Measurements from ENCODE around the gene PSMB7. TPM values are rescaled to one million over a fixed set of nuclear protein-coding genes. Genes with fewer than 3 reads are reported as not detected.

The PSMB7 gene
- total and polyA plus RNA-seq, 8 donors, result 39.0 to 99.9 (median 65.5) TPM

DNA sequence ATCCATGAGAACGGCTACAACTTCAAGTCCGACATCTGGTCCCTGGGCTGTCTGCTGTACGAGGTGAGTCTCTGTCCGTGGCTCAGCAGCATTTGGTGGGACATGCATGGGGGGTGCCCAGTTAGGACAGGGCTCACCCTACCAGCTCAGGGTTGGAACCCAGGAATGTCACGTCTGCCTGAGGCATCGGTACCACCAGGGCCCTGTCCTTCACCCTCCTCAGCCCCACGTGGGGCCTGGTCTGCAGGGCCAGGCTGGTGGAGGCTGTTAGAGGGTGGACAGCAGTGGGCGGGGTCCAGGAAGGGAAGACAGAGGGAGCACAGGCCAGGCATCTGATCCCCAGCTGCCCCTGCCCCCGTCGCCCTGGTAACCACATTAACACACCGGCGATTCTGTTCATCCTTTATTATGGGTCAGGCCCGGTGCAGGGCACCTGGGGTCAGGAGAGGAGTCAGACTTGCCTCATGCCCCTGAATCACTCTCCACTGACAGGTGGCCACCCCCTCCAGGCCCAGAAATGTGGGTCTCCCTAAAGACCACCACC lies 75.6 kb downstream of the PSMB7 start:
- TF ChIP-seq, protein P1, sequence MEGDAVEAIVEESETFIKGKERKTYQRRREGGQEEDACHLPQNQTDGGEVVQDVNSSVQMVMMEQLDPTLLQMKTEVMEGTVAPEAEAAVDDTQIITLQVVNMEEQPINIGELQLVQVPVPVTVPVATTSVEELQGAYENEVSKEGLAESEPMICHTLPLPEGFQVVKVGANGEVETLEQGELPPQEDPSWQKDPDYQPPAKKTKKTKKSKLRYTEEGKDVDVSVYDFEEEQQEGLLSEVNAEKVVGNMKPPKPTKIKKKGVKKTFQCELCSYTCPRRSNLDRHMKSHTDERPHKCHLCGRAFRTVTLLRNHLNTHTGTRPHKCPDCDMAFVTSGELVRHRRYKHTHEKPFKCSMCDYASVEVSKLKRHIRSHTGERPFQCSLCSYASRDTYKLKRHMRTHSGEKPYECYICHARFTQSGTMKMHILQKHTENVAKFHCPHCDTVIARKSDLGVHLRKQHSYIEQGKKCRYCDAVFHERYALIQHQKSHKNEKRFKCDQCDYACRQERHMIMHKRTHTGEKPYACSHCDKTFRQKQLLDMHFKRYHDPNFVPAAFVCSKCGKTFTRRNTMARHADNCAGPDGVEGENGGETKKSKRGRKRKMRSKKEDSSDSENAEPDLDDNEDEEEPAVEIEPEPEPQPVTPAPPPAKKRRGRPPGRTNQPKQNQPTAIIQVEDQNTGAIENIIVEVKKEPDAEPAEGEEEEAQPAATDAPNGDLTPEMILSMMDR (IDR thresholded peaks at IDR 0.05), result no peak
- Histone ChIP-seq H3K27me3 (no peaks in the 10 kb centered on the region), H3K27ac (no peak overlapping the region), H3K36me3 (peaks cover 0 to 21% (median 3%) of the 10 kb centered on the region in 3 donors), H3K9me3 (no peaks in the 10 kb centered on the region), H3K4me3 (no peak overlapping the region), H3K4me1 (no peaks in the 10 kb centered on the region)
- ATAC-seq (no peak), FAIRE-seq (no peak), DNase-seq (no peak)
- intact Hi-C loops (cut with DNase I), result no loop called here
- 90% methylated on average over 12 to 13 of the region's 13 CpGs for WGBS, 2 donors

DNA sequence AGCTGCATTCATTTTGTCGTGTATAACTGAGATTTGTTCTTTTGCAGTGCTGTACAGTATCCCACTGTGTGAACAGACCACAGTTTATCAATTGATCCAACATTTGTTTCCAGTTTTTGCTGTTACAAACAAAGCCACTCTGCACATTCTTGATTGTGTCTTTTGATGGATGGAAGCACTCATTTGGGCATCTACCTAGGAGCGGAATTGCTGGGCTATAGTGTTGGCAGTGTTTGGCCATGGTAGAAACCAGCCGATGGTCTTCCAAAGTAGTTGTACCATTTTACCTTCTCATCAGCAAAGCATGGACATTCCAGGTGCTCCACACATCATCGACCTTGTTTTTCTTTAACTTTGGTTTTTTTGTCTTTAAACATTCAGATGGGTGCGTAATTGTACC lies 77.7 kb downstream of the PSMB7 start:
- Histone ChIP-seq H3K4me3 (no peak overlapping the region), H3K4me1 (no peaks in the 10 kb centered on the region), H3K9me3 (no peaks in the 10 kb centered on the region), H3K27me3 (no peaks in the 10 kb centered on the region), H3K27ac (no peak overlapping the region), H3K36me3 (peaks cover 0 to 21% (median 3%) of the 10 kb centered on the region in 3 donors)
- no peak for DNase-seq
- intact Hi-C loops (cut with DNase I), result no loop called here
- WGBS, 2 donors, result 97 to 99% methylated on average over 5 of the region's 5 CpGs
- no peak for FAIRE-seq
- TF ChIP-seq, protein P1 (IDR thresholded peaks at IDR 0.05), result no peak
- ATAC-seq, result no peak

DNA sequence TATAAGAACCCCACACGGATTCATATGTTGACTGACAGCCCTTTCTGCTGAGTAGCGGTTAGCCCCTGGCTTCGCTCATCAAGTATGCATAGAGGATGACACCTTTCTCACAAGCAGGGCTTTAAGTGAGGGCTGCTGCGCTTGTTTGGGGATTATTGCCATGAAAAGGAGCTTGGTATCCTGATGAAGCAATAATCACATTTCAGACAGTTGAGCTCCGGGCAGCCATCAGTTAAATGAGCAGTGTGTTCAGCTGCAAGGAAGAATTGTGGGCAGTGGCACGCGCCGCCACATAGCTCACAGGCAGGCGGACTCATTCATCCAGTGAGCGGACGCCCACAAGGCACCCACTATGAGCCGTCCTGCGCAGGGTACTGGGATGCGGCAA lies 79.9 kb downstream of the PSMB7 start:
- Histone ChIP-seq H3K4me1 (no peaks in the 10 kb centered on the region), H3K4me3 (no peak overlapping the region), H3K36me3 (peaks cover 0 to 21% (median 3%) of the 10 kb centered on the region in 3 donors), H3K27me3 (no peaks in the 10 kb centered on the region), H3K27ac (no peak overlapping the region), H3K9me3 (no peaks in the 10 kb centered on the region)
- no peak for FAIRE-seq
- TF ChIP-seq, protein P1 (IDR thresholded peaks at IDR 0.05), result no peak
- intact Hi-C loops (cut with DNase I), result no loop called here
- no peak for ATAC-seq
- no peak for DNase-seq
- WGBS, 2 donors, result 88 to 89% methylated on average over 14 of the region's 14 CpGs

DNA sequence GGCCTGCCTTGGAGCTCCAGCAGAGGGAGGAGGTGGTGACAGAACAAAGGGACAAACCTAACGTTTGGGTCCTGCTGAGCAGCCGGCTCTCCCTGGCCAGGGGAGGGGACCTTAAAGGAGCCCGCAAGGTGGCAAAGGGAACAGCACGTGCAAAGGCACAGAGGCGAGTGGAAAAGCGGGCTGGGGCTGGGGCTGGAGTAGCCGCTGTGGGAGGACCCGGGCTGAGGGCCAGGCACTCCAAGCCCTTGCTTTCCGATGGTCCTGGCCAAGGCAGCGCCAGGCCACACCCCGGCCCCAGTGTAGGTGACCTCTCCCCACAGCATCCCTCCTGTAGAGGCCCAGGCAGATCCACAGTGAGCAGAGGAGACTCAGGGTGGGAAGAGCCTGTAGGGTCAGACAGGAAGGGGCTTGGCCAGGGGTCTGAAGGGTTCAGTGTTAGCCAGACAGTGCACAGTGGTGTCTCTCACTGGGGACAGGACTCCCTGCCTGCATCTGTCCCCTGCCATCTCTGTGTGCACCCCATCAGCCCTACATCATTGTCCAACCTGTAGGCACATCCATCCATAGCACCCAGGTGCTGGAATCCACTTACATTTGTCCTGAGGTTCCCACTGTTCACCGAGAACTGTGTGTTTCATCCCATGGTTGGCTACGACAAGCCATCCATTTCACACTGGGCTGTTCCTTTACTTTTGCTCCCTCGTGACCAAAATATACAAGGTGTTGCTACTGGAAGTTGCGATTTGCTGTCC lies 80.5 kb downstream of the PSMB7 start:
- Histone ChIP-seq H3K27me3 (no peaks in the 10 kb centered on the region), H3K27ac (no peak overlapping the region), H3K4me3 (no peak overlapping the region), H3K9me3 (no peaks in the 10 kb centered on the region), H3K36me3 (peaks cover 0 to 21% (median 3%) of the 10 kb centered on the region in 3 donors), H3K4me1 (no peaks in the 10 kb centered on the region)
- ATAC-seq (peak in 1 of 4 donors; percentile 16), FAIRE-seq (no peak), DNase-seq (peak in 1 of 6 donors; percentile 56)
- WGBS, 2 donors, result 91 to 92% methylated on average over 15 of the region's 15 CpGs
- TF ChIP-seq, protein P1 (IDR thresholded peaks at IDR 0.05), result no peak
- intact Hi-C loops (cut with DNase I), result no loop called here

DNA sequence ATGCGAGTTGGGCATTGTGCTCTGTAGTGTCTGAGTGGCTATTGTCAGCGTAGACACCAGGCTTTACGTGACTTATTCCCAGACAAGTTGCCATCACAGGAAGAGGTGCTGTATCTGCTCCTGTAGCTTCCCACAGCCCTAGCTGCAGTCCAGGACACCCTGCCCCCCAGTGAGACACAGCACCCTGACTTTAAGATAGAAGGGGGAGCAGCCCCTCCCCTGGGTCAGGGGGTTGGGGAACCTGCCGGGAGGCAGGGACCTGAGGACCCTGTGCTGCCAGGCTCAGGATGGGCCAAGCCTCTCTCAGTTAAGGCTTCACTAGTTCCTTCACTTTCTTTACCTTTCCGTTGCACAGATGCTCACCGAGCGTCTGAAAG lies 82.1 kb downstream of the PSMB7 start:
- no peak overlapping the region for H3K4me3 ChIP-seq
- no peak overlapping the region for H3K27ac ChIP-seq
- no peaks in the 10 kb centered on the region for H3K4me1 ChIP-seq
- DNase-seq, result peak in 1 of 6 donors; percentile 28
- 94 to 95% methylated on average over 7 of the region's 7 CpGs for WGBS, 2 donors
- no peaks in the 10 kb centered on the region for H3K9me3 ChIP-seq
- H3K27me3 ChIP-seq, result no peaks in the 10 kb centered on the region
- H3K36me3 ChIP-seq, result peaks cover 3 to 29% (median 6%) of the 10 kb centered on the region in 3 donors
- ATAC-seq, result no peak
- TF ChIP-seq, protein P1 (IDR thresholded peaks at IDR 0.05), result no peak
- FAIRE-seq, result no peak
- intact Hi-C loops (cut with DNase I), result no loop called here

All from pancreas (tissue), 10 donors.